ENCODE measurements around the gene CRELD2.

CRELD2 gene, protein sequence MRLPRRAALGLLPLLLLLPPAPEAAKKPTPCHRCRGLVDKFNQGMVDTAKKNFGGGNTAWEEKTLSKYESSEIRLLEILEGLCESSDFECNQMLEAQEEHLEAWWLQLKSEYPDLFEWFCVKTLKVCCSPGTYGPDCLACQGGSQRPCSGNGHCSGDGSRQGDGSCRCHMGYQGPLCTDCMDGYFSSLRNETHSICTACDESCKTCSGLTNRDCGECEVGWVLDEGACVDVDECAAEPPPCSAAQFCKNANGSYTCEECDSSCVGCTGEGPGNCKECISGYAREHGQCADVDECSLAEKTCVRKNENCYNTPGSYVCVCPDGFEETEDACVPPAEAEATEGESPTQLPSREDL

DNA sequence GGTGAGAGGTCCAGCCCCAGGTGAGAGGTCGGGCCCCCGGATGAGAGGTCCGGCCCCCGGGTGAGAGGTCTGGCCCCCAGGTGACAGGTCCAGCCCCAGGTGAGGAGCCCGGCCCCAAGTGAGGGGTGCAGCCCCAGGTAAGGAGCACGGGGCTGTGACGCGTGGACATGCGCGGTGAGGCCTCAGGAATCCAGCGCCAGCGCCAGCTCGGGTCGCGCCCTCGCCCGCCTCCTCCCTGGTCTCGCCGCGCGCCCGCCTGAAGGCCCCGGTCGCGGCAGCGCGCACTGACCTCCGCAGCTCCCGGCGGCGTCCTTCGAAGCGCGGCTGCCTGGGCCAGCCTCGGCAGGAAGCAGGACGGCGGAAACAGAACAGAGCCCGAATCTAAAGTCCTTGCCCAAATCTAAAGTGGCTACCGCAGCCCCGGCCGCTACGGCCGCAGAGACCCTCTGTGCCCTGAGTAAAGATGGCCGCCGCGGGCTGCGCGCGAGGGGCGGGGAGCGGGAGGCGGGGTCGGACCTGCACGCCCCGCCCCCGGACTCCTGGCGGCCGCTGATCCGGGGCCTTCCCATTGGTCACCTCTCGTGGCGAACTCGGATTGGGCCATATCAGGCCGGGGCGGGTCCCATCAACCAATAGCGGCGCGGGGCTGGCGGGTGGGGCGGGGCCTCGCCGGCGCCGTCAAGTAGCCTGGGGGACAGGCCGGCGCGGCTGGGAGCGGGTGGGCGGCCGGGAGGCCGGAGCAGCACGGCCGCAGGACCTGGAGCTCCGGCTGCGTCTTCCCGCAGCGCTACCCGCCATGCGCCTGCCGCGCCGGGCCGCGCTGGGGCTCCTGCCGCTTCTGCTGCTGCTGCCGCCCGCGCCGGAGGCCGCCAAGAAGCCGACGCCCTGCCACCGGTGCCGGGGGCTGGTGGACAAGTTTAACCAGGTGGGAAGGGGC, at the start of gene CRELD2, which contains the start of gene ALG12:
TSS of gene CRELD2 (plus strand) at position 661 of the 937 bp plus-strand sequence. CDS start at position 797, 136 bp downstream.
TSS of gene ALG12 (minus strand) at position 465 of the 937 bp plus-strand sequence. CDS start 4,673 bp downstream, outside the sequence.
- peak; percentile 93 to 96 for DNase-seq (ENCODE audit: low read depth in 2 of 2)

DNA sequence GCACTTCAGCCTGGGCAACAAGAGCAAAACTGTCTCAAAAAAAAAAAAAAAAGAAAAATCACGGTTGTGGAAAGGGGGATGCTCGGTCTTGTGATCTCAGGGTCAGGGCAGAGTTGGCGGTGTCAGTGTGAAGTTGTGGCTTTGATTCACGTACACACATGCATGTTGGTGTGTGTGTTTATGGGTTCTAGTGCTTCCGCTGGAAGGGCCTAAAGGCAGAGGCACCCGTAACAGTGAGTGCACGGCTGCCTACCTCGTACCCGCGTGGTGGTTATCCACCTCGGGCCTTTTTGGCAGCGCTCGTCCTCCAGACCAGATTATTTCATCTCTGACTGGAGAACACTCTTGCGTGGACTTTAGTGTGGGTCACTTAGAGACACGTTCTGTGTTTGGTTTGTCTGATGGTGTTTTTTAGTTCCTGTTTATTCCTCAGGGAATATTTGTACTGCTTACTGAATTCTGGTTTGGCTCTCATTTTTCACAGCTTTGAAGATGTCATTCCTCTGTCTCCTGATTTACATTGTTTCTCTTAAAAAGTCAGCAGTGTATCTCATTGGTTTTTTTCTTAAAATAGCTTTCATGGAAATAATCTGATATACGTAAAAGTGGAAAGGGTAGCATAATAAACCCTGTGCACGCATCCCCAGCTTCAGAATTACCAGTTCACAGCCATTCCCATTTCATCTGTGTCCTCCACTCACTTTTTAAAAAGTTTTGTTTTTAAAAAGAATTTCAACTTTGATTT, 49.2 kb upstream of the CRELD2 start:
- DNase-seq (ENCODE audit: low read depth in 2 of 2), result no peak

DNA sequence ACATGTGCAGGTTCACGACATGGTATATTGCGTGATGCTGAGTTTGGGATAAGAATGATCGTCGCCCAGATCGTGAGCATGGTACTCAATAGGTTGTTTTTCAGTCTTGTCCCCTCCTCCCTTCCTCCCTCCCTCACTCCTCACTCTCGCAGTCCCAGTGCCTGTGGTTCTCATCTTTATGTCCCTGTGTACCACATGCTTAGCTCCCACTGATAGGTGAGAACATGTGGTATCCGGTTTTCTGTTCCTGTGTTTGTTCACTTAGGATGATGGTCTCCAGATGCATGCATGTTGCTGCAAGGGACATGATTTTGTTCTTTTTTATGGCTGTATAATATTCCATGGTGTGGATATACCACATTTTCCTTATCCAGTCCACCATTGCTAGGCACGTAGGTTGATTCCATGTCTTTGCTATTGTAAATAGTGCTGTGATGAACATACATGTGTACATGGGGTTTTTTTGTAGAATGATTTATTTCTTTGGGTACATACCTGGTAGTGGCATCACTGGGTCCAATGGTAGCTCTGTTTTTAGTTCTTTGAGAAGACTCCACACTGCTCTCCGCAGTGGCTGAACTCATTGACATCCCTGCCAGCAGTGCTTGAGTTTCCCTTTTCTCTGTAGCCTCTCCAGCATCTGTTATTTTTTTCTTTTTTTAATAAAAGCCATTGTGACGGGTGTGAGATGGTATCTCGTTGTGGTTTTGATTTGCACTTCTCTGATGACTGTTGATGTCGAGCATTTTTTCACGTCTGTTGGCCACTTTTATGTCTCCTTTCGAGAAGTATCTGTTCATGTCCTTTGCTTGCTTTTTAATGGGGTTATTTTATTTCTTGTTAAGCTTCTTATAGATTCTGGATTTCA, 48.4 kb upstream of the CRELD2 start:
- no peak for DNase-seq (ENCODE audit: low read depth in 2 of 2)

DNA sequence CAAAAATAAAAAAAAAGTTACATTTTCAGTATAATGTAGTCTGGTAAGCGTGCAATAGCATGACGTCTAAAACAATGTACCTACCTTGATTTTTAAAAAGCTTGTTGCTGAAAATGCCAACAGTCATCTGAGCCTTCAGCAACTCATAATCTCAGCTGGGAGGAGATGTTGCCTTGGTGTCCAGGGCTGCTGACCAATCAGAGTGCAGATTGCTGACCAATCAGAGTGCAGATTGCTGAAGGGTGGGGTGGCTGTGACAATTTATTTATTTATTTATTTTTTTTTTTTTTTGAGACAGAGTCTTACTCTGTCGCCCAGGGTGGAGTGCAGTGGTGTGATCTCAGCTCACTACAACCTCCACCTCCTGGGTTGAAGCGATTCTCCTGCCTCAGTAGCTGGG, 47.0 kb upstream of the CRELD2 start:
- DNase-seq (ENCODE audit: low read depth in 2 of 2), result no peak

DNA sequence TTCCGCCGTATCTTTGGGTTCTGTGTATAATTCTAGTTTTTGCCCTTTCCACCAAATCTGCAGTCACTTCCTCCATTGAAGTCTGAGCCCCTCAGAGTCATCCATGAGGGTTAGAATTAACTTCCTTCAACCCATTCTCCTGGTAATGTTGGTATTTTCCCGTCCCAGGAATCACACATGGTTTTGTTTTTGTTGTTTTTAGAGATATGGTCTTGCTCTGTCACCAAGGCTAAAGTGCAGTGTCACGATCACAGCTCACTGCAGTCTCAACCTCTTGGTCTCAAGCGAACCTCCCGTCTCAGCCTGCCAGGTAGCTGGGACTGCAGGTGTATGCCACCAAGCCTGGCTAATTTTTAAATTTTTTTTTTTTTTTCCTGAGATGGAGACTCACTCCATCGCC, 46.1 kb upstream of the CRELD2 start:
- DNase-seq (ENCODE audit: low read depth in 2 of 2), result no peak

DNA sequence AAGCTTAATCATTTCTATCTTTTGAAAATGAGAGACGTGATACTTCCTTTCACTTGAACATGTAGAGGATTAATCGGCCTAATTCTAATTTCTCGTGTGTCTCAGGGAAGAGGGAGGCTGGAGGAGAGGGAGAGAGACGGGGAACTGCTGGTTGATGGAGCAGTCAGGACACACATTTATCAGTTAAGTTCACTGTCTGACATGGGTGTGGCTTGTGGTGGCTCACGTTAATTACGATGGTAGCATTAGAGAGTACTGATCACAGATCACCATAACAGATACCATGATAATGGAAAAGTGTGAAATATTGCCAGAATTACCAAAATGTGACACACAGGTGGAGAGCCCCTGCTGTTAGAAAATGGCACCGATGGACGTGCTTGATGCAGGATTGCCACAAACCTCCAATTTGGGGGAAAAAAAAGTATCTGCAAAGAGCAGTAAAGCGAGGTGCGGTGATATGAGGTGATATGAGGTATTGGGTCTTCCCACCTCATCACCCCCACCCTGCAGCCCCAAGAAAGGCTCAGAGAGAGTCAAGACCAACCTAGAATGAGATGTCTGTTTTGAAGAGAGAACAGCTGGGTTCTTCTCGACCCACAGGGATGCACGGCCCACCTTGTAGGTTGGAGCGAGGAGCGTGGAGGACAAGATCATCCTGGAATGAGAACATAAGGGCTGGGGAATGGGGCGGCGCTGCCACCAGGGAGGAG, 45.0 kb upstream of the CRELD2 start:
- DNase-seq (ENCODE audit: low read depth in 2 of 2), result no peak

DNA sequence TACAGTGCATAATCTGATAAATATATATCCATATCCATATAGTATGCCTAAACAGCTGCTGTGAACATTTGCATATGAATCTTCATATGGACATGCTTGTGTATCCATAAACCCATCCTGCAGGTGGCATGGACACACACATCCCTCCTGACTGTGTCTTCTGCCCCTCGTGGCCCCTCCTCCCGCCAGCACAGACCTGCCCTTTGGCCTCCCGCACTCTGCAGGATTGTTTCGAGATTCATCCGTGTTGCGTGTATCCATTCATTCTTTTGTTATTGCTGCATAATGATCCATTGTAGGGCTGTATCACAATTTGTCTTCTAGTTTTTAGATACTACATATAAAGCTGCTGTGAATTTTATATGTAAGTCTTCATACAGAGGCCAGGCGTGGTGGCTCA, 40.8 kb upstream of the CRELD2 start:
- no peak for DNase-seq (ENCODE audit: low read depth in 2 of 2)

DNA sequence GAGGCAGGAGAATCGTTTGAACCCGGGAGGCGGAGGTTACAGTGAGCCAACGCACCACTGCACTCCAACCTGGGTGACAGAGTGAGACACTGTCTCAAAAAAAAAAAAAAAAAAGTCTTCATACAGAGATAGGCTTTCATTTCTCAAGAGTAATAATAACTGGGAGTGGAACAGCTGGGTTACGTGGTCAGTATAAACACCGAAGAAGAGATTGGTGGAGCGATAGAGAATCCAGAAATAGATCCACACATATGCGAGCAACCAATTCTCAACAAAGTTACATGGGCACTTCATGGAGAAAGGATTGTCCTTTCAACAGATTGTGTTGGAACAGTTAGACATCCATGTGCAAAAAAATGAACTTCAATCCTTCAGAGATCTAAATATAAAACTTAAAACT, 40.2 kb upstream of the CRELD2 start:
- DNase-seq (ENCODE audit: low read depth in 2 of 2), result no peak

DNA sequence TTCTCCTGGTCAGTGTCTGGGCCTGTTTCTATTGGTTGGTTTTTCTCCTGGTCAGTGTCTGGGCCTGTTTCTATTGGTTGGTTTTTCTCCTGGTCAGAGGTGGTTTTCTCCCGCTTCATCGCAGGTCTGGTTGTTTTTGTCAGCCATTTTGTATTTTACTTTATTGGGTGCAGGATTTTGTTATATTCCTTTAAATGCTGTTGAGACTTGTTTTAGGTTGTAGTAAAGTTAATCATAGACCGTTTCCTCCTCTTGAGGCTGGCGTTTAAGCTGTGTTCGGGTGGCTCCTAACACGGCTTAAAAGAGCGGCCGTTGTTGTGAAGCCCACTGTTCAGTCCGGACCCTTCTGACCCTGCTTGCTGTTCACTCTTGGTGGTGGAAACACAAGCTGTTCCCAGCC, 38.6 kb upstream of the CRELD2 start:
- DNase-seq (ENCODE audit: low read depth in 2 of 2), result no peak

DNA sequence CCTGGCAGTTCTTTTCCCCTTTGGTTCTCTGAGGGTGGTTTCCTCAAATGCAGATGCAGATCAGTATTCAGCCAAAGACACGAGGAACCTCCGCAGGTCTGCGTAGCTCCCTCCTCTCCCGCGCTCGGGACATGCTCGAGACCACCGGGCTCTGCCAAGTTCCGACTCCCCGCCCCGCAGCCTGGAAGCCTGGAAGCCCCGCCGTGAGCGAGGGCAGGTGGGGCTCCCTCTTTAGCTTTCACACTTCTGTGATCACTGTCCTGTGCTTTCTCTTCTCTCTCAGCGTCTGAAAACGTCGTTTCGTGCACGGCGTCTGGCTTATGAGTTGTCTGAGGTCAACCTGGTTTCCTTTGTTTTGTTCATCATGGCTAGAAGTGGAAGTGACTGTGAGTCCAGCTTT, 38.2 kb upstream of the CRELD2 start:
- no peak for DNase-seq (ENCODE audit: low read depth in 2 of 2)

DNA sequence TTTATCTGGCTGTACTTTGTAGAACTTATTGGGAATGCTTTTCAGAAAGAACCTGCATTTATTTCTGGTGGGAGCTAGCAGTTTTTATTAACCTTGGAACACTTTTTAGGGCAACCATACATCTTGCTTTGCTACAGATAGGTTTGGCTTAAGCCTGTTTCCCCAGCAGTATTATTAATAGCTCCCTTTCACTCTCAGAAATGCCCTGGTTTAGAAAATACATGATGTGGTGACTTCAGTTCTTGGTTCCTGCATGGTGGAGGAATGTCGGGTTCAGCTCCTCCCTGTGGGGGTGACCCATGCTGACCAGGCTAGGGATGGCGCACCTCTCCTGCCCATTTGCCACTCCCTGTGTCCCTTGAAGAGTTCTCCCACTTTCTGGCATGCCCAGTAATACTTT, 36.6 kb upstream of the CRELD2 start:
- DNase-seq (ENCODE audit: low read depth in 2 of 2), result no peak

DNA sequence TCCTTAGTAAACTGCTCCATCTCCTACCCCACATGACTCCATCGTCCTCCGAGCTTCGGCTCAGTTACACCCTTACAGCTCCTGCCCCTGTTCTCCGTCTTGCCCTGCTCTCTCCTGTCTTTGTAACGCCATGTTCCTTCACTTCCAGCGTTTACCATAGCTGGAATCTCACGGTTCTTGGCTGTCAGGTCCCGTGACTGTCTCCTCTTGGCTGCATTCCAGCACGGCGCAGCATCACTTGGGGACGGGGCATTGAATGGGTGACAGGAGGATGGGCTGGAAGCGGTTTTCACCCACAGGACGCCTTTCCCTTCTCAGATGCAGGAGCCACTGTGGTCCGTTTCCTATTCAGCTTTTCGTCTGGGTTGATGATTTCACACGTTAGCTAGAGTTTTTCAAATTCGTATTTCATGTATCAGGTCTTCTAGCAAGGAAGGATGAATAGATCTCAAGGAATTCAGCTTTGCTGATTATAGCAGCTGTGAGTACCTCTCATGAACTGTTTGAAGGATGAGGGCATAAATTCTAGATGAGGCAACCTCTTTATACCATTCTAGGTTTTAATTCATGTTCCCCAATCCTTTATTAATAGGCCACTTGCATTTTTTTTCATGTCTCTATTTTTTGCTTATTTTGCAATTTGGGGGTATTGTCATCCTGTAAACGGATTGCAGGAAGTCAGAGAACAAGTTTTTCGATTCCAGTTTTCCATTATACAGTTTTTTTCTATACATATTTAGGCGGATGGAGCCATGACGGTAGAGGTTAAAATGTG, 35.7 kb upstream of the CRELD2 start:
- DNase-seq (ENCODE audit: low read depth in 2 of 2), result no peak

DNA sequence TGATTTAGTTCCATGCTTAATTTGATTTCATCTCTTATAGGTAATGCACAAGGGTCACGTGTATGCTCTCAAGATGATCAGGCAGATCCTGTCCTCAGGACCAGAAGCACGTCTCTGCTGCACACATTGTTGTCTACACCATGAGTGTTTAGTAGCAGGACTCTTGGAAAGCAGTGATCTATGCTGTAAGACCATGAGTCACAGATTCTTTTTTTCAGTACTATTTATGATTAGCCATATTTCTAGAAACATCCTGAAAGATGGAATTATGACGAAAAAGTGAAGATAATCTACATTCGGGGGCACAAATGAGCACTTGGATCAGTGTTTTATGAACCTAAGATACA, 35.2 kb upstream of the CRELD2 start:
- no peak for DNase-seq (ENCODE audit: low read depth in 2 of 2)

DNA sequence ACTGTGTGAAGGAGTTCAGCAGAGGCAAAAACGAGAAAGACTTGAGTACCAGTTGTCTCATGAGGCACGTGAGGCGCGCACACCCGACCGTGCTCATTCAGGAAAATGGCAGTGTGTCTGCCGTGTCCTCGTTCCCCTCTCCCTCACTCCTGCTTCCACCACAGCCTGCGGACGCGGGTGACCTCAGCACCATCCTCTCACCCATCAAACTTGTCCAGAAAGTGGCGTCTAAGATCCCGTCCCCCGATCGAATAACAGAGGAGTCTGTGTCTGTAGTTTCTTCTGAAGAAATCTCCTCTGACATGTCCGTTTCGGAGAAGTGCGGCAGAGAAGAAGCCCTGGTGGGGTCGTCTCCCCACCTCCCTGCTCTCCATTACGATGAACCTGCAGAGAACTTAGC, 34.4 kb upstream of the CRELD2 start:
- no peak for DNase-seq (ENCODE audit: low read depth in 2 of 2)

DNA sequence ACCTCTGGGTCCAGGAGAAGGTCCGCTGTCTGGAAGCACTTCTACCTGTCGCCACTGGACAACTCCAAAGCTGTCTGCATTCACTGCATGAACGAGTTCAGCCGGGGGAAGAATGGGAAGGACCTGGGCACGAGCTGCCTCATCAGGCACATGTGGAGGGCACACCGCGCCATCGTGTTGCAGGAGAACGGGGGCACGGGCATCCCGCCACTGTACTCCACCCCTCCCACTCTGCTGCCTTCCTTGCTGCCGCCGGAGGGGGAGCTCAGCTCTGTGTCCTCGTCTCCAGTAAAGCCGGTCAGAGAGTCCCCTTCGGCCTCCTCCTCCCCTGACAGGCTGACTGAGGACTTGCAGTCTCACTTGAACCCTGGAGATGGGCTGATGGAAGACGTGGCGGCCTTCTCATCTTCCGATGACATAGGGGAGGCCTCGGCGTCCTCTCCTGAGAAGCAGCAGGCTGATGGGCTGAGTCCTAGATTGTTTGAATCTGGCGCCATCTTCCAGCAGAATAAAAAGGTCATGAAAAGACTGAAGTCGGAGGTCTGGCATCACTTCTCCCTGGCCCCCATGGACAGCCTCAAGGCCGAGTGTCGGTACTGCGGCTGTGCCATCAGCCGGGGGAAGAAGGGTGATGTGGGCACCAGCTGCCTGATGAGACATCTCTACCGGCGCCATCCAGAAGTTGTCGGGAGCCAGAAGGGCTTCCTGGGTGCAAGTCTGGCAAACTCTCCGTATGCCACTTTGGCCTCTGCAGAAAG, 33.8 kb upstream of the CRELD2 start:
- no peak for DNase-seq (ENCODE audit: low read depth in 2 of 2)

DNA sequence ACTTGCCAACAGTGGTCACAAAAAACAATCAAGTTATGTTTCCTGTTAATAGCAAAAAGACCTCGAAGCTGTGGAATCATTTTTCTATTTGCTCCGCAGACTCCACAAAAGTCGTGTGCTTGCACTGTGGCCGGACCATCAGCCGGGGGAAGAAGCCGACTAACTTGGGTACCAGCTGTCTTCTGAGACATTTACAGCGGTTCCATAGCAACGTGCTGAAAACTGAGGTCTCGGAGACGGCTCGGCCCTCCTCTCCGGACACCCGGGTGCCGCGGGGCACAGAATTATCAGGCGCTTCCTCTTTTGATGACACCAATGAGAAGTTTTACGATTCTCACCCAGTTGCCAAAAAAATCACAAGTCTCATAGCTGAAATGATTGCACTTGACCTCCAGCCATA, 33.2 kb upstream of the CRELD2 start:
- no peak for DNase-seq (ENCODE audit: low read depth in 2 of 2)

DNA sequence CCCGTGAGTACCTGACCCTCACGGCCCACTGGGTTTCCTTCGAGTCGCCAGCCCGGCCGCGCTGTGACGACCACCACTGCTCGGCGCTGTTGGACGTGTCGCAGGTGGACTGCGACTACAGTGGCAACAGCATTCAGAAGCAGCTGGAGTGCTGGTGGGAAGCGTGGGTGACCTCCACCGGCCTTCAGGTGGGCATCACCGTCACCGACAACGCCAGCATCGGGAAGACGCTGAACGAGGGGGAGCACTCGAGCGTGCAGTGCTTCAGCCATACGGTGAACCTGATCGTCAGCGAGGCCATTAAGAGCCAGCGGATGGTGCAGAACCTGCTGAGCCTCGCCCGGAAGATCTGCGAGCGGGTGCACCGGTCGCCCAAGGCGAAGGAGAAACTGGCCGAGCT, 32.6 kb upstream of the CRELD2 start:
- no peak for DNase-seq (ENCODE audit: low read depth in 2 of 2)

DNA sequence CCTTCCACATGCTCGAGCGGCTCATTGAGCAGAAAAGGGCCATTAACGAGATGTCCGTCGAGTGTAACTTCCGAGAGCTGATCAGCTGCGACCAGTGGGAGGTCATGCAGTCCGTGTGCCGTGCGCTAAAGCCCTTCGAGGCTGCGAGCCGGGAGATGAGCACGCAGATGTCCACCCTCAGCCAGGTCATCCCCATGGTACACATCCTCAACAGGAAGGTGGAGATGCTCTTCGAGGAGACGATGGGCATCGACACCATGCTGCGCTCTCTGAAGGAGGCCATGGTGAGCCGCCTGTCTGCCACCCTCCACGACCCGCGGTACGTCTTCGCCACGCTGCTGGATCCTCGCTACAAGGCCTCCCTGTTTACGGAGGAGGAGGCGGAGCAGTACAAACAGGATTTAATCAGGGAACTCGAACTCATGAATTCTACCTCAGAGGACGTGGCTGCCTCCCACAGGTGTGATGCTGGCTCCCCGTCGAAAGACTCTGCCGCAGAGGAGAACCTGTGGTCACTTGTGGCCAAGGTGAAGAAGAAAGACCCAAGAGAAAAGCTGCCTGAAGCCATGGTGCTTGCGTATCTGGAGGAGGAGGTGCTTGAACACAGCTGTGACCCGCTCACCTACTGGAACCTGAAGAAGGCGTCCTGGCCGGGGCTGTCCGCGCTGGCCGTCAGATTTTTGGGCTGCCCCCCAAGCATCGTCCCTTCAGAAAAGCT, 31.9 kb upstream of the CRELD2 start:
- no peak for DNase-seq (ENCODE audit: low read depth in 2 of 2)

All from activated CD4-positive, alpha-beta T cell treated with anti-CD3 and anti-CD28 coated beads for 24 hours (primary cell).